VCaP (cell line): ENCODE data around the gene PTPRN2.
"Not testable (repeated sequence)": the region's sequence is repeated elsewhere in the genome, so short reads cannot be mapped to it uniquely, and the experiment has no call there.

Experiments
- H3K27ac ChIP-seq: fragments of 450-650 bp; 2 replicates; pipeline ENCODE4 v1.5.1; 2017
- TF ChIP-seq, protein P1 (sequence below): fragments of 450-650 bp; conservative IDR thresholded peaks from 2 replicates; pipeline ENCODE4 v1.5.1; 2017; ENCODE audit warnings: mild to moderate bottlenecking, moderate library complexity

PTPRN2 gene

DNA sequence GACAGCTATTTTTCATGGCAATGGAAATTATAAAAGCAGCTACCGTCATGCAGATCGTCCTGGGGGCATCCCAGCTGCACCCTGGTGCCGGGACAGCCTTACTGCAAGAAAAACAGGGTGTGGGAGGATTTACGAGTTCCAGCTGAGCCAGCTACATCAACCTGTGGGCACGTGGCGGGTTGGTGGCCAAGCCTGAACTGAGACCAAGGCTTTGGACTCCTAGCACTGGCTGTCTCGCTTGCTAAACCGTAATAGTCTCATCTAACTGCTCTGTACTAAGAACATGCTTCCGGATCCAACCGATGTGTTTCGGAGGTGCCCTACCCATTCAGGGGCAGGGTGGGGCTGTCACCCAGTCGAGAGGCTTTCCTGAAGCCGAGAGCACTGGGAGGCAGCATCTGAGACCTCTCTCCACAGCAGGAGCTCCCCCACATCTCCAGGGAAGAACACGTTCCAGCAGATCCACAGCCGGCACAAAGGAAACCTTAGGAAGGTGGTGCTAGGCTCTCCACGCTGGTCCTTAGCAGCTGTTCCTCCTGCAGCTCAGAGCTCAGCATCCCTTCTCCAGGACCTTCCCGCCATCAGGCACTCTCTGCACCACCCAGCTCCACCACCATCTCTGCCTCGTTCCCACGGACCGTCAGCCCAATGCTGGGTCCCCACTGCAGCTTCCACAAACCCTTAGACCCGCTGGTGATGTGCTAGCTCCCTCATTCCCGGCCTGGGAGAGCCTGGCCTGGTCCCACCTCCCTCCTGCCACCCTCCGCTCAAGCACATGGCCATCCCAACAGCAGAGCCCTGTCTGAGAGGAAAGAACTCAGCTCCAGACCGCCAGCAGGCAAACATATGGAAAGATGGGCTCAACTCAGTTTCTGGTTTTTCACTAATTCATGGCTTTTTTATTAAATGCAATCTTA lies 158.5 kb downstream of the PTPRN2 start:
- TF ChIP-seq, protein P1, sequence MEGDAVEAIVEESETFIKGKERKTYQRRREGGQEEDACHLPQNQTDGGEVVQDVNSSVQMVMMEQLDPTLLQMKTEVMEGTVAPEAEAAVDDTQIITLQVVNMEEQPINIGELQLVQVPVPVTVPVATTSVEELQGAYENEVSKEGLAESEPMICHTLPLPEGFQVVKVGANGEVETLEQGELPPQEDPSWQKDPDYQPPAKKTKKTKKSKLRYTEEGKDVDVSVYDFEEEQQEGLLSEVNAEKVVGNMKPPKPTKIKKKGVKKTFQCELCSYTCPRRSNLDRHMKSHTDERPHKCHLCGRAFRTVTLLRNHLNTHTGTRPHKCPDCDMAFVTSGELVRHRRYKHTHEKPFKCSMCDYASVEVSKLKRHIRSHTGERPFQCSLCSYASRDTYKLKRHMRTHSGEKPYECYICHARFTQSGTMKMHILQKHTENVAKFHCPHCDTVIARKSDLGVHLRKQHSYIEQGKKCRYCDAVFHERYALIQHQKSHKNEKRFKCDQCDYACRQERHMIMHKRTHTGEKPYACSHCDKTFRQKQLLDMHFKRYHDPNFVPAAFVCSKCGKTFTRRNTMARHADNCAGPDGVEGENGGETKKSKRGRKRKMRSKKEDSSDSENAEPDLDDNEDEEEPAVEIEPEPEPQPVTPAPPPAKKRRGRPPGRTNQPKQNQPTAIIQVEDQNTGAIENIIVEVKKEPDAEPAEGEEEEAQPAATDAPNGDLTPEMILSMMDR = no peak
- peak overlapping the region; percentile 20; the same call in 1 of the 2 replicates for H3K27ac ChIP-seq

DNA sequence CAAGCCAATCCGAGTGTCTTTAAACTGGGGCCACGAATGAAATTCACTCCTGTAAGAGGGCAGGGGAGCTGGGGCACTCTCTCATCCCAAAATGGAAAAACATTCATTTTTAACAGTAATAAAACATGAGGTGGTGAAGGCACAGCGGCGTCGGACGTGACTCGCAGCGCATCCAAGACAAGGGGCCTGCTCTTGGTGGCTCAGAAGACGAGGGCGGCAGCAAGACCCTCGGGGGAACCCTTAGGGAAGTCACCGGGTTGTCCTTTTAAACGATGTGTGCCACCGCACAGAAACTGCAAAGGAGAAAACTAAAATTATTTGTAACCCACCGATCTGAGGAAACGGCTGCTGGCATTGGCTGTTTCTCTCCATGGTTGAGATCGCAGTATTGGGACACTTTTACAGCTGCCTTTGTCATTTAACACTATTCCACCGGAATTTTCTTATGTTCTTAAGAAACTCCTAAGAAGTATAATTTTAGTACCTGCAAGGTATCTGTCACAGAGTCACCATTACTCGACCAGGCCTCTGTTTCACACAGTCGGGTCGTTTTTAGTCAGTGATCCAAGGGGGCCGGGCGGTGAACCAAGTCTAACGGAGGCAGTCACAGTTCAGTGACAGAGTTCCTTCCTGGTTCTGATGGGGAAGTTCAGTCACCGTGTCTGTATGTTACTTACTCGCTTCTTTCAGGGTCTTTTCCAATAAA lies 159.3 kb downstream of the PTPRN2 start:
- TF ChIP-seq, protein P1 = no peak
- H3K27ac ChIP-seq = peak overlapping the region; percentile 20; the same call in 1 of the 2 replicates

DNA sequence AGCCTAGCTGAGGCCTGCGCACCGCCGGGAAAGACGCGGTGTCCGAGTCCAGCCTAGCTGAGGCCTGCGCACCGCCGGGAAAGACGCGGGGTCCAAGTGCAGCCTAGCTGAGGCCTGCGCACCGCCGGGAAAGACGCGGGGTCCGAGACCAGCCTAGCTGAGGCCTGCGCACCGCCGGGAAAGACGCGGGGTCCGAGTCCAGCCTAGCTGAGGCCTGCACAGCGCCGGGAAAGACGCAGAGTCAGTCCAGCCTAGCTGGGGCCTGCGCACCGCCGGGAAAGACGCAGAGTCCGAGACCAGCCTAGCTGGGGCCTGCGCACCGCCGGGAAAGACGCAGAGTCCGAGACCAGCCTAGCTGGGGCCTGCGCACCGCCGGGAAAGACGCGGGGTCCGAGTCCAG lies 161.9 kb downstream of the PTPRN2 start:
- H3K27ac ChIP-seq = not testable (repeated sequence)

DNA sequence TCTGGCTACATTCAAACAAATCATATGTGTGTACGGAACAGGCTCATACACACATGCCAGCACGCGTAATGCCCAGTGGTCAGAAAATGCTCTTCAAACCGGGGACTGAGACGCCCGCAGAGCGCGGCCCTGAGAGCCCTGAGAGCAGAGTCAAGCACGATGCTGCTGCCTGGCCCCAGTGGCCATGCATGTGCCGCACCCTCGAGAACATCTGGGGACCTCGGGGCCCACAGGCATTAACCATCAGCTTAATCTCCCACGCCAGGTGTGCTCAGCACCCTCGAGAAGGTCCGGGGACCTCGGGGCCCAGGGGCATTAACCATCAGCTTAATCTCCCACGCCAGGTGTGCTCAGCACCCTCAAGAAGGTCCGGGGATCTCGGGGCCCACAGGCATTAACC lies 163.1 kb downstream of the PTPRN2 start:
- H3K27ac ChIP-seq = no peak overlapping the region
- TF ChIP-seq, protein P1 = no peak

DNA sequence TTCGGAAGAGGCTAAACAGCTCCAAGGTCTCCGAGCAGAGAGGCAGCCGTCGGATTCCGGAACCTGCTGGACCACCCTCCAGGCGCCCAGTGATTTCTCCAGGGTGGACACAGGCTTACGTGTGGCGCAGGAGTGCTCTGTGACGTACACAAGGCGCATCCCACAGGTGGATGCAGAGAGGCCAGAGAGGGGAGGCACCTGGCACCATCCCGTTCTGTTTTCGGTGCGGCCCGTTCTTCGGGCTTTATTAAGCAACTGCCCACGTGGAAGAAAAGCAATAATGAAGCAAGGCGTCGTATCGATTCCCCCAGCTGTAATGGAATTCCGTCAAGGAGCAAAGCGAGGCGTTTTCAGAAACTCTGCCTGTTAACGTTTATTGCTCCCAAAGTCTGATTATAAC lies 163.6 kb downstream of the PTPRN2 start:
- no peak overlapping the region for H3K27ac ChIP-seq
- TF ChIP-seq, protein P1 = no peak

DNA sequence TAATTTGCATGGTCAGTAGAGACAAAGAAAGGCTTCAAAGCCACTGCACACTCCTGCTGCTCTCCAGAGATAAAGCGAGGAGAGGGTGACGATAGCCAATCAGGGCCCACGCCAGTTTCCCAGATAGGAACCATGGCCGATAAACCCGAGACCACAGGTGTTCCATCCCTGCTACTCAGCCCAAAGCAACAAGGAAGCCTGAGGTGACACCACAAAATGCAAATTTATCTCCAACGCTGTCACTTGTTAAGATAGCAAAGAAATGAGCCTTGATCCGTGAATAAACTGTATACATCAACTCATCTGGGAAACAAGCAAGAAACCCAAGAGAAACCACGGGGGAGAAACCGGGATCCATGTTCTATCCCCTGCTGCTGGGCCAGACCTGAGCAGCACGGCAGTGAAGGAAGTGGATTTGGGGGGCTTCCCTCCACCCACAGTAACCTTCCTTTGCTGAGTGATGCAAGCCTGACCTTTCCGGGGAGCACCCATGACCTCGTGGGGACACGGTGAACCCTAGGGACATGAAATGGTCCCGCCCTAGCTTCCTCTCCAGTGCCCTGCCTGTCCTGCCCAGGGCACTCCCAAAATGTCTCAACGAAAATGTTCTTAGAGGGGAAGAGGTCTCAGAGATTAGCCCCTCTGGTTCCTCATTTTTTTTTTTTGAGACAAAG lies 164.6 kb downstream of the PTPRN2 start:
- TF ChIP-seq, protein P1 = no peak
- H3K27ac ChIP-seq = no peak overlapping the region

DNA sequence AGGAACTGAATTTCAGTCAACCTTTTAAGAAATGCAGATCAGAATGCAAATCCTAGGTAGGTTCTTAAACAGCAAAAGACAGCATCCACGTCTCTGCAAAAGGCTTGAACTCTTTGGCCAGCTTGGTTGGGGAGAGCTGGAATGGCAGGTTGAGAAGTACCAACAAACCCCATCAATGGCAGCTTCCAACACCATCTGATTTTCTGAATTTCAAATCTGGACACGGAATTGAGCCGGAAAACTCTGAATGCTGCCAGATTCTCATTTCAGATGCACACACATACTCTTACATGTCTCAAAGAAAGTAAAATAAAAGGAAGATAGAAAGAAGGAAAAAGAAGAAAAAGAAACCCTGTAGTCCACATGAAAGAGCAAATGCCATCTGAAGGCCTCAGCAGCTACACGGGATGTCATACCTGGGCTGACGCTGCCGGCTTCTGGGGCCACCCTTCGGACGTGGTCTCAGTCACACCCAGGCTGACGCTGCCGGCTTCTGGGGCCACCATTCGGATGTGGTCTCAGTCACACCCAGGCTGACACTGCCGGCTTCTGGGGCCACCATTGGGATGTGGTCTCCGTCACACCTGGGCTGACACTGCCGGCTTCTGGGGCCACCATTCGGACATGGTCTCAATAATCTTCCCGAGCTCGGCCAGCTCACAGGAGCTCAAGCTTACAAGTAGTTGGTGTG lies 165.3 kb downstream of the PTPRN2 start:
- no peak overlapping the region for H3K27ac ChIP-seq
- TF ChIP-seq, protein P1 = no peak
